NB4 (cell line): ENCODE results near the gene SLC35B2.

Experiments
- CTCF ChIP-seq: IDR thresholded peaks from one replicate; pipeline ENCODE4 v1.5.1; 2012; ENCODE audit warnings: low read depth, low read length
- MAX ChIP-seq: IDR thresholded peaks from 2 replicates; pipeline ENCODE4 v1.6.1; 2011; ENCODE audit warnings: low read depth, low read length
- POLR2A ChIP-seq: IDR thresholded peaks from 2 replicates; pipeline ENCODE4 v1.6.1; 2011; ENCODE audit warnings: mild to moderate bottlenecking; ENCODE audit not compliant: insufficient read length; ENCODE audit errors: extremely low read depth

GRCh38 chr6:44294832-44295791 is 37.8 kb upstream of the SLC35B2 start:
- no peak for TF ChIP-seq CTCF
- no peak for TF ChIP-seq POLR2A
- no peak for TF ChIP-seq MAX
